H1 (cell line): ENCODE data around the gene SERPING1. TPM values are rescaled to one million over a fixed set of nuclear protein-coding genes. Genes with fewer than 3 reads are reported as not detected.

Experiments used
- CTCF ChIA-PET: fragments of 300-600 bp; sonication (Branson Sonifier 250); formaldehyde crosslinking; loops from one replicate; lab custom pipeline; 2021; ENCODE audit not compliant: partially characterized antibody; lab: Charles Lee
- POLR2A ChIA-PET: fragments of 300-600 bp; sonication (Branson Sonifier 250); formaldehyde crosslinking; loops from one replicate; lab custom pipeline; 2021; ENCODE audit warnings: inconsistent platforms; ENCODE audit not compliant: partially characterized antibody; lab: Charles Lee
- DNase-seq, 2 experiments: peaks; one replicate each; pipeline versions ENCODE4 v3.0.0 to v3.0.0-alpha.2; 2010 to 2022; ENCODE audit warnings: low spot score in 2 of 2, low read depth in 1 of 2, mixed read lengths in 1 of 2
- FAIRE-seq: peaks from 2 replicates; lab custom pipeline; 2011; peaks lifted over from hg19 to GRCh38; lab: Jason Lieb, UNC
- H2AFZ ChIP-seq: 2 replicates; pipeline ENCODE4 v1.8.1; 2012; ENCODE audit warnings: low read length, inconsistent platforms
- H2AK5ac ChIP-seq: 2 replicates; pipeline ENCODE4 v1.6.1; 2013; ENCODE audit warnings: low read depth, low read length
- H2BK120ac ChIP-seq: replicated peaks from 2 replicates; pipeline ENCODE3; 2013; ENCODE audit warnings: low read depth, low read length, inconsistent platforms
- H2BK12ac ChIP-seq: 2 replicates; pipeline ENCODE4 v1.6.1; 2013; ENCODE audit warnings: low read depth, low read length
- H2BK15ac ChIP-seq: 2 replicates; pipeline ENCODE4 v1.6.1; 2013; ENCODE audit warnings: low read length
- H2BK20ac ChIP-seq: 2 replicates; pipeline ENCODE4 v1.6.1; 2013; ENCODE audit warnings: low read length
- H2BK5ac ChIP-seq: 2 replicates; pipeline ENCODE4 v1.6.1; 2013; ENCODE audit warnings: low read depth, low read length
- H3K14ac ChIP-seq: 2 replicates; pipeline ENCODE4 v1.6.1; 2013; ENCODE audit warnings: inconsistent platforms; ENCODE audit not compliant: insufficient read length
- H3K18ac ChIP-seq: 2 replicates; pipeline ENCODE4 v1.6.1; 2013; ENCODE audit warnings: low read length; ENCODE audit errors: extremely low read depth
- H3K23ac ChIP-seq: 2 replicates; pipeline ENCODE4 v1.6.1; 2013; ENCODE audit warnings: inconsistent platforms; ENCODE audit not compliant: insufficient read length
- H3K23me2 ChIP-seq: 2 replicates; pipeline ENCODE4 v1.6.1; 2013; ENCODE audit warnings: low read depth, low read length
- H3K27ac ChIP-seq: 2 replicates; pipeline ENCODE4 v1.6.1; 2011; ENCODE audit warnings: low read depth, low read length, inconsistent platforms
- H3K27me3 ChIP-seq, 4 experiments: replicated peaks in 1 of 4; 1 replicate in 1 of 4; 2 replicates in 3 of 4; pipeline versions ENCODE4 v1.6.1 to v1.8.1; 2011 to 2013; ENCODE audit warnings: low read length in 3 of 4, mild to moderate bottlenecking in 3 of 4, inconsistent platforms in 2 of 4, mixed read lengths in 2 of 4, moderate library complexity in 1 of 4; ENCODE audit not compliant: control insufficient read depth in 3 of 4, insufficient read depth in 3 of 4; ENCODE audit errors: extremely low read depth in 1 of 4
- H3K36me3 ChIP-seq, 4 experiments: 2 replicates each; pipeline versions ENCODE4 v1.6.1 to v1.8.1; 2011 to 2013; ENCODE audit warnings: mild to moderate bottlenecking in 4 of 4, low read length in 3 of 4, moderate library complexity in 2 of 4, control low read depth in 1 of 4, inconsistent platforms in 1 of 4; ENCODE audit not compliant: insufficient read depth in 4 of 4, control insufficient read depth in 2 of 4
- H3K4ac ChIP-seq: replicated peaks from 2 replicates; pipeline ENCODE3; 2013; ENCODE audit warnings: low read length, low read depth, mixed read lengths, inconsistent platforms; ENCODE audit not compliant: insufficient read length
- H3K4me1 ChIP-seq, 4 experiments: replicated peaks in 1 of 4; 1 replicate in 1 of 4; 2 replicates in 3 of 4; pipeline versions ENCODE4 v1.6.1 to v1.8.1; 2011 to 2013; ENCODE audit warnings: low read length in 3 of 4, inconsistent platforms in 2 of 4, mixed read lengths in 1 of 4; ENCODE audit not compliant: insufficient read depth in 4 of 4, control insufficient read depth in 3 of 4
- H3K4me2 ChIP-seq, 2 experiments: 2 replicates each; pipeline versions ENCODE4 v1.6.1 to v1.8.1; 2011 to 2013; ENCODE audit warnings: low read depth in 2 of 2, low read length in 2 of 2, control low read depth in 1 of 2, inconsistent platforms in 1 of 2, mild to moderate bottlenecking in 1 of 2; ENCODE audit not compliant: insufficient read depth in 1 of 2
- H3K4me3 ChIP-seq, 4 experiments: fragments of 200-600, 300-600 bp in 1 of 4; sonication (generic), shearing (Covaris generic), sonication (Bioruptor Twin) in 1 of 4; 2 replicates each; pipeline versions ENCODE4 v1.5.1 to v1.8.1; 2011 to 2016; ENCODE audit warnings: low read length in 4 of 4, low read depth in 3 of 4, control low read depth in 2 of 4, inconsistent platforms in 2 of 4, mild to moderate bottlenecking in 2 of 4, mixed read lengths in 1 of 4, moderate library complexity in 1 of 4; ENCODE audit not compliant: insufficient read depth in 2 of 4; ENCODE audit errors: extremely low read depth in 1 of 4
- H3K56ac ChIP-seq: replicated peaks from 2 replicates; pipeline ENCODE3; 2013; ENCODE audit warnings: low read depth, mild to moderate bottlenecking, mixed read lengths, low read length, inconsistent platforms; ENCODE audit not compliant: insufficient read length
- H3K79me1 ChIP-seq: 2 replicates; pipeline ENCODE4 v1.6.1; 2013; ENCODE audit warnings: low read depth, low read length, control low read depth
- H3K79me2 ChIP-seq, 2 experiments: 2 replicates each; pipeline versions ENCODE4 v1.6.1 to v1.8.1; 2012 to 2013; ENCODE audit warnings: low read length in 2 of 2, mild to moderate bottlenecking in 2 of 2, inconsistent platforms in 1 of 2; ENCODE audit not compliant: insufficient read depth in 2 of 2, control insufficient read depth in 1 of 2
- H3K9ac ChIP-seq, 4 experiments: replicated peaks in 1 of 4; 1 replicate in 1 of 4; 2 replicates in 3 of 4; pipeline versions ENCODE4 v1.6.1 to v1.8.1; 2011 to 2013; ENCODE audit warnings: low read depth in 3 of 4, low read length in 3 of 4, control low read depth in 2 of 4, mild to moderate bottlenecking in 2 of 4, moderate library complexity in 2 of 4, inconsistent platforms in 1 of 4; ENCODE audit errors: extremely low read depth in 1 of 4
- H3K9me3 ChIP-seq, 2 experiments: 2 replicates each; pipeline versions ENCODE4 v1.6.1 to v1.8.1; 2012 to 2013; ENCODE audit warnings: mild to moderate bottlenecking in 2 of 2, moderate library complexity in 2 of 2, control low read depth in 1 of 2, inconsistent platforms in 1 of 2, low read depth in 1 of 2, low read length in 1 of 2, mixed read lengths in 1 of 2; ENCODE audit not compliant: insufficient read depth in 2 of 2
- H4K20me1 ChIP-seq, 2 experiments: replicated peaks in 1 of 2; 2 replicates each; pipeline versions ENCODE3 to v1.8.1; 2011 to 2013; ENCODE audit warnings: inconsistent platforms in 2 of 2, low read length in 2 of 2, mild to moderate bottlenecking in 1 of 2; ENCODE audit not compliant: insufficient read depth in 2 of 2, control insufficient read depth in 1 of 2
- H4K5ac ChIP-seq: 2 replicates; pipeline ENCODE4 v1.6.1; 2013; ENCODE audit warnings: low read length, low read depth, mixed read lengths, inconsistent platforms; ENCODE audit not compliant: insufficient read length
- H4K8ac ChIP-seq: 2 replicates; pipeline ENCODE4 v1.8.0; 2013; ENCODE audit warnings: mild to moderate bottlenecking, moderate library complexity, low read length, inconsistent platforms; ENCODE audit not compliant: insufficient read depth; ENCODE audit errors: extremely low read depth
- H4K91ac ChIP-seq: replicated peaks from 2 replicates; pipeline ENCODE3; 2013; ENCODE audit warnings: low read length, mixed read lengths, inconsistent platforms; ENCODE audit not compliant: insufficient read length
- ATF3 ChIP-seq: IDR thresholded peaks from 2 replicates; pipeline ENCODE4 v1.6.1; 2011; ENCODE audit warnings: low read depth, mild to moderate bottlenecking, low read length; ENCODE audit not compliant: insufficient read depth
- BCL11A ChIP-seq, 2 experiments: IDR thresholded peaks; one replicate each; pipeline ENCODE4 v1.6.1; 2011; ENCODE audit warnings: low read depth in 2 of 2, low read length in 2 of 2, mild to moderate bottlenecking in 2 of 2
- BRCA1 ChIP-seq: IDR thresholded peaks from 2 replicates; pipeline ENCODE4 v1.6.1; 2012; ENCODE audit warnings: low read depth, low read length, improper control_type of control experiment
- CEBPB ChIP-seq: IDR thresholded peaks from 2 replicates; pipeline ENCODE4 v1.6.1; 2012; ENCODE audit warnings: low read depth, low read length
- HDAC6 ChIP-seq: IDR thresholded peaks from one replicate; pipeline ENCODE4 v1.7.1; 2012; ENCODE audit warnings: low read depth, mild to moderate bottlenecking, inconsistent platforms, low read length, moderate library complexity
- JUN ChIP-seq: IDR thresholded peaks from 2 replicates; pipeline ENCODE4 v1.6.1; 2011; ENCODE audit warnings: low read depth, mild to moderate bottlenecking, improper control_type of control experiment, low read length
- MAFK ChIP-seq: IDR thresholded peaks from 2 replicates; pipeline ENCODE4 v1.6.1; 2012; ENCODE audit warnings: low read depth, mild to moderate bottlenecking, improper control_type of control experiment, low read length
- MAX ChIP-seq: IDR thresholded peaks from 2 replicates; pipeline ENCODE4 v1.6.1; 2012; ENCODE audit warnings: inconsistent platforms
- PHF8 ChIP-seq: fragments of 200-600 bp; sonication (generic); conservative IDR thresholded peaks from 2 replicates; pipeline ENCODE4 v1.7.1; 2012; ENCODE audit warnings: low read depth, mild to moderate bottlenecking, inconsistent platforms, low read length, moderate library complexity
- POLR2A ChIP-seq, 2 experiments: IDR thresholded peaks; 1 replicate in 1 of 2; 2 replicates in 1 of 2; pipeline ENCODE4 v1.6.1; 2011; ENCODE audit warnings: low read depth in 2 of 2, low read length in 2 of 2, mild to moderate bottlenecking in 2 of 2; ENCODE audit errors: control extremely low read depth in 1 of 2
- RFX5 ChIP-seq: IDR thresholded peaks from 2 replicates; pipeline ENCODE4 v1.6.1; 2011; ENCODE audit warnings: low read depth, low read length, improper control_type of control experiment, borderline replicate concordance
- SIRT6 ChIP-seq: IDR thresholded peaks from one replicate; pipeline ENCODE4 v1.7.1; 2012; ENCODE audit warnings: low read length, inconsistent platforms
- SRF ChIP-seq: IDR thresholded peaks from 2 replicates; pipeline ENCODE4 v1.6.1; 2011; ENCODE audit warnings: mild to moderate bottlenecking, low read depth, low read length, moderate library complexity
- ZNF274 ChIP-seq: IDR thresholded peaks from 2 replicates; pipeline ENCODE4 v1.7.0; 2012; ENCODE audit warnings: low read length, borderline replicate concordance; ENCODE audit errors: extremely low read depth
- WGBS, 2 experiments: shearing (Covaris generic) in 1 of 2; methylation state at CpG; one replicate each; pipeline versions ENCODE4 v1.1.6 to v1.1.7; 2013 to 2015; ENCODE audit warnings: low lambda C conversion rate in 2 of 2, mixed read lengths in 2 of 2, inconsistent platforms in 1 of 2, low coverage in 1 of 2, missing lambda C conversion rate in 1 of 2; ENCODE audit not compliant: insufficient replicate concordance in 2 of 2, insufficient coverage in 1 of 2, insufficient read length in 1 of 2; ENCODE audit errors: extremely low coverage in 1 of 2, missing lambda C conversion rate in 1 of 2; 5-methylcytosine and 5-hydroxymethylcytosine counted together
- polyA plus RNA-seq, 7 experiments: library from polyadenylated mRNA; depleted of rRNA in 3 of 7; stranded (reverse) in 5 of 7; unstranded in 2 of 7; fragments of >200 nt in 5 of 7; fragments of 200-250 nt in 2 of 7; gene quantifications; 1 replicate in 5 of 7; 2 replicates in 1 of 7; 4 replicates in 1 of 7; pipeline versions ENCODE4 v1.2.1 to v1.2.3, GENCODE V29; 2011 to 2013; ENCODE audit warnings: missing spikeins in 2 of 7, mixed read lengths in 2 of 7
- total RNA-seq: library from RNA; stranded (reverse); fragmentation: NEBNext Ultra II Directional; extraction: Animal tissue kit (Norgen Biotek cat#: 25700); gene quantifications from 2 replicates; pipeline ENCODE4 v1.2.1, GENCODE V29; 2021

The SERPING1 gene
- total and polyA plus RNA-seq, 2 of the 8 experiments (the other 6 are each of a cell fraction or from before 2014, with no cell fraction given): 50.9 to 54.8 TPM

GRCh38 chr11:57630171-57630570 lies 32.7 kb downstream of the SERPING1 start:
- Histone ChIP-seq H3K36me3 (no peaks in the 10 kb centered on the region), H2BK5ac (no peak overlapping the region), H2AK5ac (no peak overlapping the region), H2BK120ac (no peak overlapping the region), H3K4ac (no peak overlapping the region), H4K91ac (no peak overlapping the region), H3K4me1 (no peaks in the 10 kb centered on the region), H3K23ac (no peak overlapping the region), H2BK20ac (no peak overlapping the region), H2BK12ac (no peak overlapping the region), H4K20me1 (no peaks in the 10 kb centered on the region), H3K18ac (no peak overlapping the region), H3K14ac (no peak overlapping the region), H3K9ac (no peak overlapping the region; a peak in 1 of 7 replicates), H3K9me3 (no peaks in the 10 kb centered on the region), H3K4me2 (no peak overlapping the region), H2AFZ (no peak overlapping the region), H4K8ac (no peak overlapping the region), H3K27me3 (no peaks in the 10 kb centered on the region; a peak in 1 of 7 replicates), H3K79me1 (no peaks in the 10 kb centered on the region), H4K5ac (no peak overlapping the region), H3K56ac (no peak overlapping the region), H2BK15ac (no peak overlapping the region), H3K27ac (no peak overlapping the region), H3K4me3 (no peak overlapping the region), H3K23me2 (no peaks in the 10 kb centered on the region), H3K79me2 (no peaks in the 10 kb centered on the region)
- DNase-seq (no peak), FAIRE-seq (no peak)
- CTCF ChIA-PET: interaction anchor here (0.7 to 3.9 kb wide), 5 partner anchors 11 to 137 kb away, joined by 3 to 24 read pairs (median 5); partner anchors contain the start of gene UBE2L6
- POLR2A ChIA-PET: interaction anchor here (2.1 to 29.6 kb wide), 4 partner anchors 11 to 27 kb away, joined by 7 to 1546 read pairs (median 252); partner anchors contain the start of genes CLP1, SERPING1 and YPEL4
- WGBS, 2 experiments: 89% methylated on average over 2 of the region's 2 CpGs; no CpG with 5 or more reads in 1 of the 2 experiments
- TF ChIP-seq PHF8 (no peak), BCL11A (IDR thresholded peaks at IDR 0.05; ENCODE audit: low read depth in 2 of 2, low read length in 2 of 2) (no peak), BRCA1 (no peak), RFX5 (no peak), ATF3 (no peak), ZNF274 (no peak), MAFK (no peak), CEBPB (no peak), POLR2A (IDR thresholded peaks at IDR 0.05; ENCODE audit: control extremely low read depth in 1 of 2, low read depth in 2 of 2, low read length in 2 of 2) (no peak), SIRT6 (no peak), SRF (no peak), MAX (no peak), JUN (no peak), HDAC6 (no peak)
